HG03097 (cell line): Measurements from ENCODE around the gene ZNF195.
"Not testable (repeated sequence)": the region's sequence is repeated elsewhere in the genome, so short reads cannot be mapped to it uniquely, and the experiment has no call there.

Experiments
- ATAC-seq: cut with Tn5 transposase; IDR thresholded peaks from one replicate; pipeline ENCODE4 v1.9.1; 2021; ENCODE audit not compliant: unreplicated experiment, low FRiP score

ZNF195 gene

DNA sequence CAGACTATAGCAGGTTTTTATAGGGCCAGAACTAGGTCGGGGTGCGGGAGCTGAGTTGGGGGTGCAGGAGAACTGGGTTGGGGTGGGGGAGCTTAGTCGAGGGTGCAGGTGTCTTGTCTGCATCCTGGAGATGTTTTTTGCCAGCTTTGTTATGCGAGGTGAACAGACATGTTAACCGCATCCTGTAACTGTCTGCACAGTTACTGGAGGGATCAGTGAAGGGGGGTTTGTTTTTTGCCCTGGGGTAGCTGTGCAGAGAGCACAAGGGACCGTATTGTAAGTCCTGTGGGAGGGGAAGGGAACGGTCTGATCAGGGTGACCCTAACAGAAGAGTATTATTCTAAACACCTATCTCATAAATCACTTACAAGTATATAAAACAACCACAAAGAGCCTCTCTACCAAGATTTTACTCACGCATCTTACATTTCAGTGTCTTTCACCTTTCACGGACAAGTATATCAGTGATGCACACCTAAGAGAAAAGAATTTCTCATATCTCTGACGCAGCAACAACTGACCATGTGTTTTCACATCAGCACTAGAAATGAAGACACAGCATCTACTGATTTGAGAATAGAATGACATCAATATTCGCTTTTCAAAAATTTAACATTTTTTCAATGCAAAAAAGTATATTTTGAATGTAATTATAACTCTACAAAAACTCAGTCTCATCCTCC is 20.8 kb downstream of the ZNF195 start:
- ATAC-seq = no peak

- ATAC-seq = no peak
These were observed 21.6 kb downstream of the ZNF195 start for GRCh38 chr11:3357302-3357701.

DNA sequence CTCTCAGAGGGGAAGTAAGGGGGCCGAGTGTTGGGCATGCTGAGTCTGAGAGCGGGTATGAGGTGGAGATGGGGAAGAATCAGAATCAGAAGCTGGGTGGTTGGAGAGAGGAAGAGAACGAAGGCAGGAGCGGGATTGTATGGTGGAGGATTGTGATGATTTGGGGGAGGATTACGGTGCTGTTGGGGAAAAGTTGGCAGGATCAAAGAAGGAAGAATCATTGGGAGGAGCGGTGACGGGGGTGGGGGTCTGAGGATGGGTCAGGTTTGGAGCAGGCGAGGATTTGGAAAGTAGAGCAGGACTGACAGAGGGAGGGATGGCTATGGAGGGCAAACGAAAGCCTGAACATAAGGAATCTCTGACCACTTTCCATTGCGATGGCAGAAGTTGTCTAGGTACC is 22.1 kb downstream of the ZNF195 start:
- ATAC-seq = no peak

DNA sequence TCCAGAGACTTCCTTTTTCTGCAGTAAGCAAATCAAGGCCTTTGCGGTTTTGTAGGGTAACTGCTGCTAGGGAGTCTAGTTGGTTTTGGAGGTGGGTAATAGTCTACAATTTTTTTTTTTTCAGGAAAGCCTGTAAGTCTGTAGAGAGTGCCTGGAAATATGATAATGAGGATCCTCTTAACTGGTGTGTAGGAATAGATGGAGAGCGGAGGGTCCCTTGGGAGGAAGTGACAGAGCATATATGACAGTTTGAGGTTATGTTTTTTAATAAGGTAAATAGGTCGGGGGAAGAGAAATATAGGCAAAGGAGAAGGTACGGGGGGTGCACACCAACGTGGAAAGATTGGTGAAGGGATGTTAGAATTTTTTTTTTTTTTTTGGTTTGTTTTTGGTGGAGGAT is 25.9 kb downstream of the ZNF195 start:
- ATAC-seq = no peak

DNA sequence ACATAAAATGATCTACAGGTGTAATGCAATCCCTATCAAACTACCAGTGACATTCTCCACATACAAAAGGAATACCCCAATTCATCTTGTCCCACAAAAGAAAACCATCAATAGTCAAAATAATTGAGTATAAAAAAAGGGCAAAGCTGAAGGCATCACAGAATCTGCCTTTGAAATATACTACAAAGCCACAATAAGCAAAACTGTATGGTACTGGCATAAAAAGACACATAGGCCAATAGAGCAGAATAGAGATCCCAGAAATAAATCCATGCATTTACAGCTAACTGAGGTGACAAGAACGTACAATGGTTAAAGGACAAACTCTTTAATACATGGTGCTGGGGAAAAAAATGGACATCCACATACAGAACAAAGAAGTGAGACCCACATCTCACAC is 31.8 kb downstream of the ZNF195 start:
- no peak for ATAC-seq

GRCh38 chr11:3346587-3346986 is 32.4 kb downstream of the ZNF195 start:
- ATAC-seq = no peak

DNA sequence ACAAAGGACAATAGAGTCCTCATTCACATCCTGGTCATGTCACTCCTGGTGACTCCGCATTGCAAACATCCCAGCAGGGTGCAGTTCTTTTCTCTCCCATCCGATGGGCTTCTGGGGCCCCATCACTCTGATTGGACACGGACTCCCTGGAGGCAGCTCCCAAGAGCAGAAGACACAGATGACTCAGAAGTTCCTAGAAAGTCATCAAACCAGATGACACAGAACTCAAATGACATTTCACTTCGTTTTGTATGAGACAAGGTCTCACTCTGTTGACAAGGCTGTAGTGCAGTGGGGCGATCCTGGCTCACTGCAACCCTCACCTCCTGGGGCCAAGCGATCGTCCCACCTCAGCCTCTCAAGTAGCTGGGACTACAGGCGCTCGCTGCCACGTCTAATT is 33.2 kb downstream of the ZNF195 start:
- no peak for ATAC-seq

GRCh38 chr11:3344327-3345174 is 34.4 kb downstream of the ZNF195 start:
- no peak for ATAC-seq

GRCh38 chr11:3342709-3343108 is 36.2 kb downstream of the ZNF195 start:
- no peak for ATAC-seq

- no peak for ATAC-seq
These were observed 37.6 kb downstream of the ZNF195 start for GRCh38 chr11:3341298-3341697.

DNA sequence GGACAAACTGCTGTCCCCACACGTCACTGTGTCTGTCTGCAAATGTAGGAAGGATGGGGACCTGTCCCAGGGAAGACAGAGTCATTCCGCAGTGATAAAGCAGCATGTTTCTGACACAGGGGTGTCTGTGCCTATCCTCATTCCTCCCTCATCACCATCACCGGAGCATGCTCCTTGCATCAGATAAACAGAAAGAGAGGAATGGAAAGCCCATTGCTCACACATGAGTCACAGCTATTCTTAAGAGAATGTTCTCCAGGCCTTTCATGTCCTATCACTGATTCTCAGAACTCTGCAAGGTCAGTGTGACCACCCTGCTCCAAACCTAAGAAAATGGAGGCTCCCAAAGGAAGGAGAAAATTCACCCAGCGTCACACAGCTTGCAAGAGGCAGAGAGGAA is 38.9 kb downstream of the ZNF195 start:
- ATAC-seq = no peak

- ATAC-seq = no peak
These were observed 39.7 kb downstream of the ZNF195 start for GRCh38 chr11:3339340-3339624.

DNA sequence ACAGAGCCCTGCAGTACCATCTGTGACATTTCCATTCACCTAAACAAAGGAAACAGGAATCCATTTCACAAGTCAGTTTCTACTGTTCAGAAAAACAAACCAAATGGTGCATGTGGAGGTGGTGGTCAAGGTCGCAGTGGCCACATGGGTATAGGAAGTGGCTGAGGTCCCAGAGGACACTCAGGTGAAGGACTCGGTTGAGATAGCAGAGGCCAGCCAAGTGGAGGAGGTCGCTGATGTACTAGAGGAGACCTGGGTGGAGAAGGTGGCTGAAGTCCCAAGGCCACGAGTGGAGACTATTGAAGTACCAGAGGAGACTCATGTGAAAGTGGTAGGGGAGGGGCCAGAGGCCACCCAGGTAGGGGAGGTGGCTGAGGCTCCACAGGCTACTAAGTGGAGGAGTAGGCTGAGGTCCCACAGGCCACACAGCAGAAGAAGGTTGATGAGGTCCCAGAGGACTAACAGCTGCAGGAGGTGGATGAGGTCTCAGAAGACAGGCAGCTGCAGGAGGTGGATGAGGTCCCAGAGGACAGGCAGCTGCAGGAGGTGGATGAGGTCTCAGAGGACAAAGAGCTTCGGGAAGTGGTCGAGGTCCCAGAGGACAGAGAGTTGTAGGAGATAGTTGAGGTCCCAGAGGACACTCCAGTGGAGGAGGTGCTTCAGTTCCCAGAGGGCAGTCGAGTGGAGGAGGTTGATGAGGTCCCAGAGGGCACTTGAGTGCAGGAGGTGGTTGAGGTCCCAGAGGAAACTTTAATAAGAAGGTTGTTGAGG is 40.2 kb downstream of the ZNF195 start:
- no peak for ATAC-seq

DNA sequence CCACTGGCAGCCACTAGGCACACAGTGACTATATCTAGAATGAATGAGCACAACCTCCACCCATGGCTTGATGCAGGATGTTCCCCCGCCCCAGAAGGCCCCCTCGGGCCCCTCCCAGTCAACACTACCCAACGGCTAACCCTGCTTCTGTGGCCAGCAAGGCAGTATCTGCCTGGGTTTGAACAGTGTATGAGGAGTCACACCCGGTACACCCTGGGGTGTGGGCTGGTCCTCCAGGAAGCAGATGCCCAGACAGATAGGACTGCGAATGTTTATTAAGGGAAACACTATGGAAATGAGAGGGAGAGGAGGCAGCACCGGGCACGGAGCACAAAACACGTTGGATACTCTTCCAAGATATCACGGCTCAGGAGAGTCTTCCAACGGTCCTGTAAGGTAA is 42.5 kb downstream of the ZNF195 start:
- not testable (repeated sequence) for ATAC-seq

- not testable (repeated sequence) for ATAC-seq
These were observed 45.8 kb downstream of the ZNF195 start for GRCh38 chr11:3333157-3333556.

DNA sequence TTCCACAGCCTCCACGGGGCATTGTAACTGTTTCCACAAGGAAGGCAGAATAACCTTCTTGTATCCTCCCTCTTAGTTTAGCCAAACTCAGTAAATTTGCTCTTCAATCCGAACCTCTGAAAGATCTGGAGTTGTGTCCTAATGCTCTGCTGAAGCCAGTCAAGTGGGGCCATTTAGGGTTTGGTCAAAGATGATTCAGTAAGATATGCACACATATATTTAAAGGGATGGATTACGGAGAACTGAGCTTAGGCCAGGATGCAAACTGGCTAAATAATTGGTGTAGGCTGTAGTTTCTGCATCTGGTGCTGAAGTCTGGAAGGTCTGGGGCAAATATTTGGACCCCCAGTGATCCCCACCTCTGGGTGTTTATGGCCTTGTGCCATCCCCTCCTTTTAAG is 47.9 kb downstream of the ZNF195 start:
- not testable (repeated sequence) for ATAC-seq

DNA sequence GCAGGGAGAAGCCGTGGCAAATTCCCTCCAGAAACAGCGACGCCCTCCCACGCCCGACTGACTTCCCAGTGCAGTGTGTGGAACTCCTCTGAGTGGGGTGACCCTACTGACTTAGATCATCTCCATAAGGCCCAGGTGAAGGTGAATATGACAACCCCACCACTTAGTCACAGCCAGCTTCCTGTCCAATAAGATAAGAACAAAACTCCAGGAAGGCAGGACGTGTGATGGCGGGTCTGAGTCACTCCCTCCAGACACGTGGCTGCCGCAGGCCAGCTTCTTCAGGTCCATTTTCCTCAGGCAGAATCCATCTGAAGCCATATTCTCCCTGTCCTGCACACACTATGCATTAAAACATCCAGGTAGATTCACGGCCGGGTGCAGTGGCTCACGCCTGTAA is 48.9 kb downstream of the ZNF195 start:
- not testable (repeated sequence) for ATAC-seq

- not testable (repeated sequence) for ATAC-seq
These were observed 50.4 kb downstream of the ZNF195 start for GRCh38 chr11:3328503-3328902.

- ATAC-seq = not testable (repeated sequence)
These were observed 52.5 kb downstream of the ZNF195 start for GRCh38 chr11:3326450-3326849.

DNA sequence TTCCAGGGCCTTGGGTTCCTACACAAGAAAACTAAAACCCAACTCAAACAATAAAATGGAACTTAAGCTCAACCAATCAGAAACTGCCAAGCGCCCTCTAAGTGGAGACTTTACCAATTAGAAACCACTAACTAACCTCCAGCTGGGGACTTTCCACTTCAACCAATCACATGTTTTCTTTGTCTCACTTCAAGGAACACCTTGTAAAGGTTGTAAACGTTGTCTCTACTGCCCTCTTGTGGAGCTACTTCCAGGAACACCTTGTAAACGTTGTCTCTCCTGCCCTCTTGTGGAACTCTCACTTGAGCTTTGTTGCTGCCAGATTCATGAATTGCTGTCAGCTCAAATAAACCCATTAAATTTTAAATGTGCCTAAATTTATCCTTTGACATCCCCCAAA is 54.2 kb downstream of the ZNF195 start:
- ATAC-seq = not testable (repeated sequence)
